Breast epithelium (tissue), 3 donors: ENCODE data around the gene OCRL.

Experiments
- POLR2A ChIP-seq: fragments of 450-650 bp; IDR thresholded peaks from one replicate; pipeline ENCODE4 v1.6.1; 2016; ENCODE audit warnings: antibody characterized with exemption, mild to moderate bottlenecking, moderate library complexity
- POLR2AphosphoS5 ChIP-seq, 3 donors: sonication (generic); formaldehyde crosslinking; IDR thresholded peaks; one replicate each; pipeline ENCODE4 v1.6.1; 2017; ENCODE audit warnings: antibody characterized with exemption in 3 of 3
- TF ChIP-seq, protein P1 (sequence below), 3 donors: fragments of 450-650 bp; IDR thresholded peaks; one replicate each; pipeline ENCODE4 v1.5.1; 2016 to 2017; ENCODE audit warnings: antibody characterized with exemption in 3 of 3, mild to moderate bottlenecking in 3 of 3, moderate library complexity in 3 of 3

DNA sequence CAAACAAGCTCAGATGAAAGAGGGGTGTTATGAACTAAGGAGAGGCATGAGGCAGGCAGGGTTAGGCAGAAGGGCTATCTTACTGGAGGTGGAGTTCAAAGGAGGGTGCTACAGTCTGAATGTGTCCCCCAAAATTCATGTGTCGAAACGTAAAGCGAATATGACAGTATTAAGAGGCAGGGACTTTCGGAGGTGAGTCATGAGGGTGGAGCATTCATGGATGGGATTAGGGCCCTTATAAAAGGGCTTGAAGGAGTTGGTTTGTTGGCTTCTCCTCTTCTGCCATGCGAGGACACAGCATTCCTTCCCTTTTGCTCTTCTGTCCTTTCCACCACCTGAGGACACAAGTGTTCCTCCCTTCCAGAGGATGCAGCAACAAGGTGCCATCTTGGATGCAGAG lies 91.8 kb downstream of the OCRL start:
- TF ChIP-seq, protein P1, sequence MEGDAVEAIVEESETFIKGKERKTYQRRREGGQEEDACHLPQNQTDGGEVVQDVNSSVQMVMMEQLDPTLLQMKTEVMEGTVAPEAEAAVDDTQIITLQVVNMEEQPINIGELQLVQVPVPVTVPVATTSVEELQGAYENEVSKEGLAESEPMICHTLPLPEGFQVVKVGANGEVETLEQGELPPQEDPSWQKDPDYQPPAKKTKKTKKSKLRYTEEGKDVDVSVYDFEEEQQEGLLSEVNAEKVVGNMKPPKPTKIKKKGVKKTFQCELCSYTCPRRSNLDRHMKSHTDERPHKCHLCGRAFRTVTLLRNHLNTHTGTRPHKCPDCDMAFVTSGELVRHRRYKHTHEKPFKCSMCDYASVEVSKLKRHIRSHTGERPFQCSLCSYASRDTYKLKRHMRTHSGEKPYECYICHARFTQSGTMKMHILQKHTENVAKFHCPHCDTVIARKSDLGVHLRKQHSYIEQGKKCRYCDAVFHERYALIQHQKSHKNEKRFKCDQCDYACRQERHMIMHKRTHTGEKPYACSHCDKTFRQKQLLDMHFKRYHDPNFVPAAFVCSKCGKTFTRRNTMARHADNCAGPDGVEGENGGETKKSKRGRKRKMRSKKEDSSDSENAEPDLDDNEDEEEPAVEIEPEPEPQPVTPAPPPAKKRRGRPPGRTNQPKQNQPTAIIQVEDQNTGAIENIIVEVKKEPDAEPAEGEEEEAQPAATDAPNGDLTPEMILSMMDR (IDR thresholded peaks at IDR 0.05): no peak
- TF ChIP-seq POLR2A (no peak), POLR2AphosphoS5 (IDR thresholded peaks at IDR 0.05) (no peak)
